ENCODE data around the gene ZNF534. TPM values are rescaled to one million over a fixed set of nuclear protein-coding genes. Genes with fewer than 3 reads are reported as not detected.

Gene ZNF534
- total RNA-seq = not detected

DNA sequence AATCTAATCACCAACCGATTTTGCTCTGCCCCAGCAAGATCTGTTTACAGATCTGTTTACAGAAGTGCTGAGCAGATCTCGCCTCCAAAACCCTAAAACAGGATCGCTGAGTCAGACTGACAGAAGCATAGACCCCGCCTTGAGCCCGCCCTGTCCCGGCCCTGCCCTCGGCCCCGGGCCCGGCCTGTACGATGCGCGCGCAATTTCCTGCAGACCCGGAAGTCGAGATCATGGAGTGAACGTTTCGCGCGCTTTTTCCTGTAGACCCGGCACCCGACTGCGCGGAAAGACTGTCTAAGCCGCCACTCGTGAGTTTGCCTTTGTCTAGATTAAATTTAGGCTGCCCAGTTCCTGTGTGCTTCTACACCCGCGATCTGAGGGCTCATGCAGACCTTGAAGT, at the start of gene ZNF534:
TSS of gene ZNF534 (plus strand) at position 212 of the 400 bp plus-strand sequence. CDS start 2,327 bp downstream, outside the sequence.
- Mint-ChIP-seq H3K27me3 (ENCODE audit: low read depth) (no peaks in the 10 kb centered on the region), H3K27ac (no peak within 1 kb of the TSS), H3K36me3 (ENCODE audit: low read depth) (no peaks in the 10 kb centered on the region), H3K9me3 (ENCODE audit: insufficient read depth) (peaks cover 22% of the 10 kb centered on the region), H3K4me3 (no peak within 1 kb of the TSS), H3K4me1 (ENCODE audit: low read depth) (no peaks in the 10 kb centered on the region)
- DNase-seq (no peak), ATAC-seq (no peak)
- POLR2A ChIA-PET = no interaction called here
- CTCF ChIA-PET = no interaction called here

DNA sequence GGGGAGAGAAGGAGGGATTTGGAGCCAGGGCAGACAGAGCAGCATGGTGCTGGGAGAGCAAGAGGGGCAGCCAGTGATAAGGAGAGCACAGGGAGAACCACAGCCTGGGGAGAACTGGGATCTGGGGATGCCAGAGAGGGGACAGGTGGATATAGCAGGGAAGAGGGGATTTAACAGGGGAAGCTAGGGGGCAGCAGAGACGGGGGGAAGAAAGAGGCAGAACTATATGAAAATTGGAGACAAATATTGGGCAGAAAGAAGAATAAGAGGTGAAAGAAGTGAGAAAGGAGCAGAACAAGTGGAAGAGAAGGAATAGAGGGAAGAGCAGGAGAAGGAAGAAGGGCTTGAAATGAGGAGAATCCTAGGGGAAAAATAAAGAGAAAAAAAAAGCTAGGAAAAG, 37.8 kb upstream of the ZNF534 start:
- Mint-ChIP-seq H3K9me3 (ENCODE audit: insufficient read depth) (peaks cover 46% of the 10 kb centered on the region), H3K36me3 (ENCODE audit: low read depth) (peaks cover 33% of the 10 kb centered on the region), H3K4me3 (no peak overlapping the region), H3K4me1 (ENCODE audit: low read depth) (no peaks in the 10 kb centered on the region), H3K27me3 (ENCODE audit: low read depth) (no peaks in the 10 kb centered on the region), H3K27ac (no peak overlapping the region)
- ChIA-PET CTCF (no interaction called here), POLR2A (no interaction called here)
- DNase-seq = no peak
- no peak for ATAC-seq

DNA sequence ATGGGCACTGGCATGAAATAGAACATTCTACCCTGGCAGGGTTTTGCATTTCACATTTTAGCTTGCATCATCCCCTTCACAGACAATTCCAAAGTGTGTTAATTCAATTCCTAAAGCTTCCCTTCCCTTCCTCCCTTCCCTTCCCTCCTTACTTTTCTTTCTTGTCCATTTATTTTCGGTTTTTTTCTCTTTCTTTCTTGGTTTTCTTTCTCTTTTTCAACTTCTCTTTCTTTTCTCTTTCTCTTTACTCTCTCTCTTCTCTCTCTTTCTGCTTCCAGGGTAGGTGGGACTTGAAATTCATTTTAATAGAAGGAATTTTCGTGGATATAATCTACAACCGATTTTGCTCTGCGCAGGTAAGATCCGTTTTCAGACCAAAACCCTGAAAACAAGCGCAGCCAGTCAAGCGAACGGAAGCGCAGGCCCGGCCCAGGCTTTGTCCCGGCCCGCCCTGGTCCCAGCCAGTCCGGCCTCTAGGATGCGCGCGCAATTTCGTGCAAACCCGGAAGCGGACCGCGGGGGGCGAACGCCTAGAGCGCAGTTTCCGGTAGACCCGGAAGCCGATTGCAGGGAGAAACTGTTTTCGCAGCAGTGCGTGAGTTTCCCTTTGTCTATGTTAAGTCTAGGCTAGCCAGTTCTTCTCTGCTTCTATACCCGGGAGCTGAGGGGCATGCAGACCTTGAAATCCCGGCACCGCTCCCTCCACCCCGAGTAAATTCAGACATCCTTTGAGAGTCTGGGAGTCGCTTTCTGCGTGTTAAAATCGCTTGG, 31.5 kb upstream of the ZNF534 start, which contains the start of gene ZNF528:
TSS of gene ZNF528 (plus strand) at position 540 of the 771 bp plus-strand sequence. CDS start 4,165 bp downstream, outside the sequence.
- ATAC-seq (peak; percentile 100), DNase-seq (peak; percentile 98)
- ChIA-PET POLR2A (interaction anchor here (0.5 to 1.2 kb wide), 7 partner anchors 28 to 787 kb away, joined by 3 to 4 read pairs (median 3); partner anchors contain the start of gene ZNF880), CTCF (interaction anchor here (2.0 kb wide), 1 partner anchor 56 kb away, joined by 6 read pairs; the partner anchor contains the start of gene ZNF578)
- peak within 1 kb of the TSS; percentile 89 for H3K4me3 Mint-ChIP-seq
- H3K27me3 Mint-ChIP-seq (ENCODE audit: low read depth) = no peaks in the 10 kb centered on the region
- H3K4me1 Mint-ChIP-seq (ENCODE audit: low read depth) = peaks cover 22% of the 10 kb centered on the region
- H3K9me3 Mint-ChIP-seq (ENCODE audit: insufficient read depth) = peaks cover 49% of the 10 kb centered on the region
- H3K27ac Mint-ChIP-seq = peak within 1 kb of the TSS; percentile 93
- peaks cover 72% of the 10 kb centered on the region for H3K36me3 Mint-ChIP-seq (ENCODE audit: low read depth)

DNA sequence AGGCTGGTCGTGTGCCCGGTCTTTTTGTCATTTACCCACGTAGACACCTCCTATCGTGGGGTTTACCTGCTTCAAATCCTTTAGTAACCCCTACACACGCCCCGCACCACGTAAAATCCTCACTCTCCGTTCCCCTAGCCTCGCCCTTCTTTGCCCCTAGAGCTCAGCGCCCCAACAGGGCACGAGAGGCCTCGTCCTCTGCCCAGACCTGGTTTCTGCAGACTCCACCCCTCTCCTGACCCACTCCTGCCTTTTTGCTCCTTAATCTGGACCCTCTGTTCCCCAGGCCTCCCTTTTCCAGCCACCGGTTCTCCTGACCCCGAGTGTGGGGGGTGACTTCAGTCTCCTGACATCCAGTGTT, 30.9 kb upstream of the ZNF534 start:
- H3K4me3 Mint-ChIP-seq = peak overlapping the region; percentile 89
- CTCF ChIA-PET = interaction anchor here (2.0 kb wide), 1 partner anchor 56 kb away, joined by 6 read pairs; the partner anchor contains the start of gene ZNF578
- peaks cover 51% of the 10 kb centered on the region for H3K9me3 Mint-ChIP-seq (ENCODE audit: insufficient read depth)
- H3K27me3 Mint-ChIP-seq (ENCODE audit: low read depth) = no peaks in the 10 kb centered on the region
- H3K36me3 Mint-ChIP-seq (ENCODE audit: low read depth) = peaks cover 74% of the 10 kb centered on the region
- POLR2A ChIA-PET = interaction anchor here (0.5 to 1.2 kb wide), 6 partner anchors 25 to 989 kb away, joined by 3 to 5 read pairs (median 4); partner anchors contain the start of genes PPP2R1A and ZNF880
- peak overlapping the region; percentile 93 for H3K27ac Mint-ChIP-seq
- peaks cover 22% of the 10 kb centered on the region for H3K4me1 Mint-ChIP-seq (ENCODE audit: low read depth)
- ATAC-seq (peak; percentile 53), DNase-seq (no peak)

DNA sequence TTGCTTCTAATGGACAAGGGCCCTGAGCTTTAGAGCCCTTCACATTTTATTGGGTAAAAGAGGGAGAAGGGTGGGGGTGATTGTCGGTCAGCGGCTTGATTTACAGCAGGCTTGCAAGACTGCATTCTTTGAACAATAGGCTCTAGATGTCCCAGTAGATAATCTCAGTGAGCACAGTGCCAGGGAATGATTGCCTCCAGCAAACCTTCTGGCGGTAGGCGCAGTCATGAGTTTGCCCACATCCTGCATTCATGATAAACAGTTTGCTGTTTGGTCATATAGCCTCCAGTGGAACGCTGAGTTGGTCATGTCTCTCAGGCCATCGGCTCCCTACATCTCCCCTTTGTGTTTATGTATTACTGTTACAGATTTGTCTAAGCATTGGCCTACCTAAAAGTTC, 18.7 kb upstream of the ZNF534 start:
- no peaks in the 10 kb centered on the region for H3K27me3 Mint-ChIP-seq (ENCODE audit: low read depth)
- H3K9me3 Mint-ChIP-seq (ENCODE audit: insufficient read depth) = peaks cover 58% of the 10 kb centered on the region

DNA sequence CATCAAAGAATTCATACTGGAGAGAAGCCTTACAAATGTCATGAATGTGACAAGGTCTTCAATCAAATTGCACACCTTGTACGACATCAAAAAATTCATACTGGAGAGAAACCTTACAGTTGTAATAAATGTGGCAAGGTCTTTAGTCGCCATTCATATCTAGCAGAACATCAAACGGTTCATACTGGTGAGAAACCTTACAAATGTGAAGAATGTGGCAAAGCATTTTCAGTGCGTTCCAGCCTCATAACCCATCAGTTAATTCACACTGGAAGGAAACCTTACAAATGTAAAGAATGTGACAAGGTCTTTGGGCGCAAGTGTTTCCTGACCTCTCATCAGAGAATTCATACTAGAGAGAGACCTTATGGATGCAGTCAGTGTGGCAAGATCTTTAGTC, 13.2 kb upstream of the ZNF534 start:
- ChIA-PET POLR2A (no interaction called here), CTCF (no interaction called here)
- H3K9me3 Mint-ChIP-seq (ENCODE audit: insufficient read depth) = peaks cover 52% of the 10 kb centered on the region
- no peak for ATAC-seq
- H3K36me3 Mint-ChIP-seq (ENCODE audit: low read depth) = peaks cover 30% of the 10 kb centered on the region
- H3K27ac Mint-ChIP-seq = no peak overlapping the region
- no peaks in the 10 kb centered on the region for H3K27me3 Mint-ChIP-seq (ENCODE audit: low read depth)
- H3K4me3 Mint-ChIP-seq = no peak overlapping the region
- H3K4me1 Mint-ChIP-seq (ENCODE audit: low read depth) = no peaks in the 10 kb centered on the region
- DNase-seq = no peak

More for the DNA sequence above, 18.7 kb upstream of the ZNF534 start:
- peaks cover 80% of the 10 kb centered on the region for H3K36me3 Mint-ChIP-seq (ENCODE audit: low read depth)
- H3K4me3 Mint-ChIP-seq = no peak overlapping the region
- no peak for ATAC-seq
- H3K27ac Mint-ChIP-seq = no peak overlapping the region
- no peaks in the 10 kb centered on the region for H3K4me1 Mint-ChIP-seq (ENCODE audit: low read depth)
- DNase-seq = no peak
- POLR2A ChIA-PET = no interaction called here
- CTCF ChIA-PET = no interaction called here

DNA sequence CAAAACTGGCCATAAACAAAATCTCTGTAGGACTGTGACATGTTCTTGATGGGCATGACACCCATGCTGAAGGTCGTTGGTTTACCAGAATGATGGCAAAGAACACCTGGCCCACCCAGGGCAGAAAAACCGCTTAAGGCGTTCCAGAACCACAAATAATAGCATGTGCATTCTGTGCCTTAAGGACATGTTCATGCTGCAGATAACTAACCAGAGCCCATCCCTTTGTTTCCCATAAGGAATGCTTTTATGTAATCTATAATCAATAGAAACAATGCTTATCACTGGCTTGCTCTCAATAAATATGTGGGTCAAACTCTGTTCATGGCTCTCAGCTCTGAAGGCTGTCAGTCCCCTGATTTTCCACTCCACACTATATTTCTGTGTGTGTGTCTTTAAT, 13.2 kb downstream of the ZNF534 start:
- Mint-ChIP-seq H3K36me3 (ENCODE audit: low read depth) (no peaks in the 10 kb centered on the region), H3K27me3 (ENCODE audit: low read depth) (no peaks in the 10 kb centered on the region), H3K9me3 (ENCODE audit: insufficient read depth) (peaks cover 44% of the 10 kb centered on the region), H3K4me3 (no peak overlapping the region), H3K4me1 (ENCODE audit: low read depth) (no peaks in the 10 kb centered on the region), H3K27ac (no peak overlapping the region)
- ATAC-seq (no peak), DNase-seq (no peak)
- ChIA-PET CTCF (no interaction called here), POLR2A (no interaction called here)

DNA sequence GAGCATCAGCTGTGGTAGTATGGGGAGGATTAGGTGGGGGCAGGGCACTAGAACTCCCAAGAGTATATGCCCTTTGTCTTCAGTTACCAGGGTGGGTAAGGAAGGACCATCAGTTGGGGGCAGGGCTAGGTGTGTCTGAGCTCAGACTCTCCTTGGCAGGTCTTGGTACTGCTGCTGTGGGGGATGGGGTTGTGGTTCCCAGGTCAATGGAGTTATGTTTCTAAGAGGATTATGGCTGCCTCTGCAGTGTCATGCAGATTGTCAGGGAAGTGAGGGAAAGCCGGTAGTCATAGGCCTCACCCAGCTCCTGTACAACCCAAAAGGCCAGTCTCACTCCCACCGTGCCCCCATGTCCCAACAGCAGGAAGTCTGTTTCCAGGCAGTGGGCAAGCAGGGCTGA, 15.6 kb downstream of the ZNF534 start:
- H3K27me3 Mint-ChIP-seq (ENCODE audit: low read depth) = no peaks in the 10 kb centered on the region
- no peaks in the 10 kb centered on the region for H3K4me1 Mint-ChIP-seq (ENCODE audit: low read depth)
- no peak overlapping the region for H3K4me3 Mint-ChIP-seq
- peaks cover 45% of the 10 kb centered on the region for H3K9me3 Mint-ChIP-seq (ENCODE audit: insufficient read depth)
- no peak for ATAC-seq
- no peak for DNase-seq
- ChIA-PET POLR2A (no interaction called here), CTCF (no interaction called here)
- H3K36me3 Mint-ChIP-seq (ENCODE audit: low read depth) = no peaks in the 10 kb centered on the region
- no peak overlapping the region for H3K27ac Mint-ChIP-seq

DNA sequence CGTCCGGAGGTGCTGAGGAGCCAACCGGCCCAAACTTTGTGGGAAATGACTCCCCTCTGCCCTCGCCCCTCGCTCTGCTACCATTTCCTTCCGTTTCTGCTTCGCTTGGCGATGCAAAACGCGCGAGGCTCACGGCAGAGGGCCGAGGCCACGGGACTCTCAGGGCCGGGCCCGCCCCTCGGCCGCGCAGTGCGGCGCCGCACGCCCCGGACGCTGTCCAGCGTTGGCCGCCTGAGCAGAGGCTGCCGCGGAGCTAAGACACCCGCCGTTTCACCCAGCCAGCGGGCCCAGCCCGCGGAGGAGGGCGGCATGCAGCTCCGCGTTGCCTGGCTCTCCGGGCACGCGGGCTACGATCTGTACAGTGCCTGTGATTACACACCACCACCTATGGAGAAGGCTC, 22.3 kb downstream of the ZNF534 start:
- CTCF ChIA-PET = no interaction called here
- DNase-seq (no peak), ATAC-seq (no peak)
- Mint-ChIP-seq H3K27ac (no peak overlapping the region), H3K4me3 (no peak overlapping the region), H3K27me3 (ENCODE audit: low read depth) (no peaks in the 10 kb centered on the region), H3K36me3 (ENCODE audit: low read depth) (peaks cover 40% of the 10 kb centered on the region), H3K9me3 (ENCODE audit: insufficient read depth) (peaks cover 62% of the 10 kb centered on the region), H3K4me1 (ENCODE audit: low read depth) (peaks cover 13% of the 10 kb centered on the region)
- POLR2A ChIA-PET = no interaction called here

DNA sequence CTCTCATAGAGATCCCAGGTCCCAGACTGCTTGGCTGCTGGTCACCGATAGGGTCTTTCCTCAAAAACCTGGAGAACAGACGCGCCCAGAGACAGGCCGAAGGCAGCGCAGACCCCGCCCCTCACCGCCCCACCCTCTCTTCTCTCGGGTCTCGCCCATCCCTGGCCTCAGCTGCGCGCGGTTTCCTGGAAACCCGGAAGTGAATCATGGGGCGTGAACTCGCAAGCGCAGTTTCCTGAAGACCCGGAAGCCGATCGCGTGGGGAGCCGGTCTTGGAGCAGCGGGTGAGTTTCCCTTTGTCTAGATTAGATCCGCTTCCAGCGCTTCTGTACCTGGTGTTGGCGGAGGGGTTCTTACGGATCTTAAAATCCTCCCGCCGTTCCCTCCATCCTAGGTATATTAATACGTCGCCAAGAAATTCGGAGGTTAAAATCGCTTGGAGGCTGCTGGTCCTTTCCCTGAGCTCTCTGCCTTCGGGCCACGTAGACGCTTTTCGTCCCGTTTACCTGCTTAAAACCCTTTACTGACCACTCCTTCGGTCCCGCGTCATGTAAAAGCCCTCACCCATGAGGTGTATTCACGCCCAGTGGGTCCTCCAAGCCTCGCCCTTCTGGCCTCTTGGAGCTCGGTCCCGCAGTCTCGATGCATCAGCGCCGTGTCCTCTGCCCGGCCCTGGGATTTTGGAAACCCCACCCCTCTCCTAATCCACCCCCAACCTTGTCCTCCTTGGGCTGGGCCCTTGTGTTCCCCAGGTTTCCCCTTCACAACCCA, 24.6 kb downstream of the ZNF534 start, which contains the start of gene ZNF578:
TSS of gene ZNF578 (plus strand) at position 230 of the 771 bp plus-strand sequence. CDS start 48,293 bp downstream, outside the sequence.
- Mint-ChIP-seq H3K9me3 (ENCODE audit: insufficient read depth) (peaks cover 59% of the 10 kb centered on the region), H3K4me1 (ENCODE audit: low read depth) (peaks cover 13% of the 10 kb centered on the region), H3K27me3 (ENCODE audit: low read depth) (no peaks in the 10 kb centered on the region), H3K36me3 (ENCODE audit: low read depth) (peaks cover 58% of the 10 kb centered on the region), H3K4me3 (peak within 1 kb of the TSS; percentile 81), H3K27ac (peak within 1 kb of the TSS; percentile 86)
- POLR2A ChIA-PET = no interaction called here
- peak; percentile 85 for ATAC-seq
- CTCF ChIA-PET = interaction anchor here (2.4 kb wide), 1 partner anchor 55 kb away, joined by 6 read pairs; the partner anchor contains the start of gene ZNF528
- DNase-seq = peak; percentile 87

DNA sequence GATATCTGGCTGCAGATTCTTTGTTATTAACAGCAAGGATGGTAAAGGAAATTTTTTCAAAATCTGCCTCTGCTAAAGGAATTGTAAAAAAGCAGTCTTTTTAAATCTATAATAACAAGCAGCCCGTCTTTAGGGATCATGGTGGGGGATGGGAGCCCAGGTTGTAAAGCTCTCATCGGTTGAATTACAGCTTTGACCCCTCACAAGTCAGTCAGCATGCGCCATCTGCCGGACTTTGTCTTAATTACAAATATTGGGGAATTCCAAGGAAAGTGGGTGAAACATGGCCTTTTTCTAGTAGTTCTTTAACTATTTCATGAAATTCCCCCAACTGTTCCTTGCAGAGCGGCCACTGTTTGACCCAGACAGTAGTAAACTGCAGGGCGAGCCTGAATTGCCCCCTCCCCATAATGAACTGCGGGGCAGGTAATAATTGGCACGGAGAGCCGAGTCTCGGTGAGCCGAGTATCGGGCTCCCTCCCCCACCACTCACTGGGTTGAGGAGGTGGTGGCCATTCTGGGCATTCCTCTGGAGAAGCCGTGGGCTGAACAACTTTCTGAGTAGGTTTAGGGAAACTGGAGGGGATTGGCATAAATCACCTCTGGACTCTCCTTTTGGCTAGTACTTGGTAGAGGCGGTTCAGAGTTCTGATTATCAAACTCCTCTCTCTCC, 36.0 kb downstream of the ZNF534 start:
- Mint-ChIP-seq H3K4me1 (ENCODE audit: low read depth) (no peaks in the 10 kb centered on the region), H3K27me3 (ENCODE audit: low read depth) (no peaks in the 10 kb centered on the region), H3K4me3 (no peak overlapping the region), H3K9me3 (ENCODE audit: insufficient read depth) (peaks cover 57% of the 10 kb centered on the region), H3K36me3 (ENCODE audit: low read depth) (peaks cover 10% of the 10 kb centered on the region), H3K27ac (no peak overlapping the region)
- CTCF ChIA-PET = no interaction called here
- POLR2A ChIA-PET = no interaction called here
- DNase-seq = no peak
- no peak for ATAC-seq

Measured in activated CD8-positive, alpha-beta T cell treated with anti-CD3 and anti-CD28 coated beads, Interleukin-2, amount 10 ng/mL, durations not matched to agents 7 days and 5 days (primary cell).